Parathyroid adenoma (tissue), 2 donors: Measurements from ENCODE around the gene SVOP.
"Not testable (repeated sequence)": the region's sequence is repeated elsewhere in the genome, so short reads cannot be mapped to it uniquely, and the experiment has no call there.

Experiments used
- H2AFZ ChIP-seq: fragments of 300-600 bp; sonication (generic); one replicate; pipeline ENCODE4 v1.7.0; 2017; ENCODE audit warnings: antibody characterized with exemption, mild to moderate bottlenecking
- H3K27ac ChIP-seq: fragments of 300-600 bp; sonication (generic); one replicate; pipeline ENCODE4 v1.7.0; 2017
- H3K27me3 ChIP-seq: fragments of 300-600 bp; sonication (generic); one replicate; pipeline ENCODE4 v1.7.0; 2017; ENCODE audit warnings: low read length; ENCODE audit not compliant: control insufficient read depth, insufficient read depth
- H3K36me3 ChIP-seq: fragments of 300-600 bp; sonication (generic); one replicate; pipeline ENCODE4 v1.7.0; 2017; ENCODE audit warnings: low read length; ENCODE audit not compliant: control insufficient read depth, insufficient read depth
- H3K4me1 ChIP-seq: fragments of 300-600 bp; sonication (generic); one replicate; pipeline ENCODE4 v1.7.0; 2017; ENCODE audit warnings: control low read depth
- H3K4me2 ChIP-seq: fragments of 300-600 bp; sonication (generic); one replicate; pipeline ENCODE4 v1.7.0; 2017; ENCODE audit warnings: low read length
- H3K4me3 ChIP-seq: fragments of 300-600 bp; sonication (generic); one replicate; pipeline ENCODE4 v1.7.0; 2017; ENCODE audit warnings: low read depth, low read length
- H3K79me2 ChIP-seq: fragments of 300-600 bp; sonication (generic); one replicate; pipeline ENCODE4 v1.7.0; 2017; ENCODE audit warnings: control low read depth
- H3K9ac ChIP-seq: fragments of 300-600 bp; sonication (generic); one replicate; pipeline ENCODE4 v1.7.0; 2017; ENCODE audit warnings: mild to moderate bottlenecking
- H3K9me3 ChIP-seq: fragments of 300-600 bp; sonication (generic); one replicate; pipeline ENCODE4 v1.7.0; 2017; ENCODE audit warnings: low read length; ENCODE audit not compliant: control insufficient read depth
- TF ChIP-seq, protein P1 (sequence below): fragments of 300-600 bp; sonication (generic); IDR thresholded peaks from one replicate; pipeline ENCODE4 v1.7.0; 2017; ENCODE audit warnings: antibody characterized with exemption, mild to moderate bottlenecking
- donor health status: primary hyperparathyroidism.

The SVOP gene

GRCh38 chr12:109064143-109064542 is 43.3 kb upstream of the SVOP start:
- Histone ChIP-seq H3K4me2 (no peak overlapping the region), H3K9me3 (no peaks in the 10 kb centered on the region), H3K9ac (no peak overlapping the region), H3K4me3 (no peak overlapping the region), H3K79me2 (no peaks in the 10 kb centered on the region), H3K36me3 (no peaks in the 10 kb centered on the region), H3K27ac (no peak overlapping the region), H3K27me3 (no peaks in the 10 kb centered on the region), H2AFZ (no peak overlapping the region), H3K4me1 (no peaks in the 10 kb centered on the region)
- TF ChIP-seq, protein P1, sequence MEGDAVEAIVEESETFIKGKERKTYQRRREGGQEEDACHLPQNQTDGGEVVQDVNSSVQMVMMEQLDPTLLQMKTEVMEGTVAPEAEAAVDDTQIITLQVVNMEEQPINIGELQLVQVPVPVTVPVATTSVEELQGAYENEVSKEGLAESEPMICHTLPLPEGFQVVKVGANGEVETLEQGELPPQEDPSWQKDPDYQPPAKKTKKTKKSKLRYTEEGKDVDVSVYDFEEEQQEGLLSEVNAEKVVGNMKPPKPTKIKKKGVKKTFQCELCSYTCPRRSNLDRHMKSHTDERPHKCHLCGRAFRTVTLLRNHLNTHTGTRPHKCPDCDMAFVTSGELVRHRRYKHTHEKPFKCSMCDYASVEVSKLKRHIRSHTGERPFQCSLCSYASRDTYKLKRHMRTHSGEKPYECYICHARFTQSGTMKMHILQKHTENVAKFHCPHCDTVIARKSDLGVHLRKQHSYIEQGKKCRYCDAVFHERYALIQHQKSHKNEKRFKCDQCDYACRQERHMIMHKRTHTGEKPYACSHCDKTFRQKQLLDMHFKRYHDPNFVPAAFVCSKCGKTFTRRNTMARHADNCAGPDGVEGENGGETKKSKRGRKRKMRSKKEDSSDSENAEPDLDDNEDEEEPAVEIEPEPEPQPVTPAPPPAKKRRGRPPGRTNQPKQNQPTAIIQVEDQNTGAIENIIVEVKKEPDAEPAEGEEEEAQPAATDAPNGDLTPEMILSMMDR: no peak

- Histone ChIP-seq H3K36me3 (no peaks in the 10 kb centered on the region), H3K27me3 (no peaks in the 10 kb centered on the region), H3K4me2 (no peak overlapping the region), H3K9ac (no peak overlapping the region), H3K9me3 (no peaks in the 10 kb centered on the region), H3K4me3 (no peak overlapping the region), H2AFZ (no peak overlapping the region), H3K4me1 (no peaks in the 10 kb centered on the region), H3K79me2 (peaks cover 4% of the 10 kb centered on the region), H3K27ac (no peak overlapping the region)
- TF ChIP-seq, protein P1: no peak
Measured at GRCh38 chr12:109058773-109059172, 37.9 kb upstream of the SVOP start.

GRCh38 chr12:109057376-109057775 is 36.5 kb upstream of the SVOP start:
- Histone ChIP-seq H3K79me2 (peaks cover 6% of the 10 kb centered on the region), H3K9ac (no peak overlapping the region), H3K36me3 (no peaks in the 10 kb centered on the region), H3K4me1 (no peaks in the 10 kb centered on the region), H2AFZ (no peak overlapping the region), H3K27me3 (no peaks in the 10 kb centered on the region), H3K4me3 (no peak overlapping the region), H3K4me2 (no peak overlapping the region), H3K27ac (no peak overlapping the region), H3K9me3 (no peaks in the 10 kb centered on the region)
- TF ChIP-seq, protein P1: no peak

DNA sequence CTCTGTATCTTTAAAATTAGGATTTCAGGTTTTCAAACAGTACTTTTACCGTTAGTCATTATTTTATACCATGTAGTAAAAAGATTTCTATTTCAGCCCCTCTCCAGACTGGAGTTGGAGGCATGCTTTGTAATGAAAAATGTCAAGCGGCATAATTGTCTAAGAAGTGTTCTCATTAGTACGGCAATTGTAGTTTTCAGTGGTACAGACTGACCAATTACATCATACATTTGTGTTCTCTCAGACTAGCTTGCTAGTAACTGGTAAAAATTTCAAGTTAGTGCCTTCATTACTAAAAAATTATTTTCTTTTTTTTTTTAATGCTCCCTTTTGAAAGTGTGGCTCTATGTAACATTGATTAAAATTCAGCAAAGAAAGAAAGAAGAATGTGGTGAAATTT is 36.0 kb upstream of the SVOP start:
- H3K4me3 ChIP-seq: no peak overlapping the region
- H3K27me3 ChIP-seq: no peaks in the 10 kb centered on the region
- H3K36me3 ChIP-seq: no peaks in the 10 kb centered on the region
- H3K27ac ChIP-seq: no peak overlapping the region
- H3K4me1 ChIP-seq: no peaks in the 10 kb centered on the region
- H3K9me3 ChIP-seq: no peaks in the 10 kb centered on the region
- H3K4me2 ChIP-seq: no peak overlapping the region
- H3K79me2 ChIP-seq: peaks cover 6% of the 10 kb centered on the region
- no peak overlapping the region for H3K9ac ChIP-seq
- H2AFZ ChIP-seq: no peak overlapping the region
- TF ChIP-seq, protein P1: no peak

- Histone ChIP-seq H3K36me3 (no peaks in the 10 kb centered on the region), H2AFZ (no peak overlapping the region)
- TF ChIP-seq, protein P1: no peak
Measured at GRCh38 chr12:109054520-109054919, 33.7 kb upstream of the SVOP start.

GRCh38 chr12:109054124-109054513 is 33.3 kb upstream of the SVOP start:
- not testable (repeated sequence) for H3K4me3 ChIP-seq, H3K36me3 ChIP-seq, H3K4me1 ChIP-seq, H3K79me2 ChIP-seq, H3K9ac ChIP-seq, H3K27me3 ChIP-seq, H3K27ac ChIP-seq, H2AFZ ChIP-seq, H3K4me2 ChIP-seq, H3K9me3 ChIP-seq

More at GRCh38 chr12:109054520-109054919, 33.7 kb upstream of the SVOP start:
- Histone ChIP-seq H3K9ac (no peak overlapping the region), H3K9me3 (no peaks in the 10 kb centered on the region), H3K4me1 (no peaks in the 10 kb centered on the region), H3K27ac (no peak overlapping the region), H3K4me2 (no peak overlapping the region), H3K4me3 (no peak overlapping the region), H3K27me3 (no peaks in the 10 kb centered on the region), H3K79me2 (peaks cover 6% of the 10 kb centered on the region)
